ENCODE data around the gene PARM1.

PARM1 gene

GRCh38 chr4:75063433-75063832, 130.5 kb downstream of the PARM1 start:
- H3K4me3 ChIP-seq = no peak overlapping the region
- no peaks in the 10 kb centered on the region for H3K27me3 ChIP-seq (ENCODE audit: low read depth)
- H3K36me3 ChIP-seq (replicated peaks) = no peaks in the 10 kb centered on the region
- no peaks in the 10 kb centered on the region for H3K4me1 ChIP-seq
- no peaks in the 10 kb centered on the region for H3K9me3 ChIP-seq
- in situ Hi-C loops (cut with MboI; ENCODE audit: low sequenced_read_pairs) = no loop called here
- no peak for DNase-seq (ENCODE audit: low spot score in 2 of 2)

GRCh38 chr4:75065909-75066308, 133.0 kb downstream of the PARM1 start:
- H3K4me1 ChIP-seq = no peaks in the 10 kb centered on the region
- no peaks in the 10 kb centered on the region for H3K36me3 ChIP-seq (replicated peaks)
- H3K4me3 ChIP-seq = no peak overlapping the region
- in situ Hi-C loops (cut with MboI; ENCODE audit: low sequenced_read_pairs) = no loop called here
- no peak for DNase-seq (ENCODE audit: low spot score in 2 of 2)
- no peaks in the 10 kb centered on the region for H3K9me3 ChIP-seq
- no peaks in the 10 kb centered on the region for H3K27me3 ChIP-seq (ENCODE audit: low read depth)

GRCh38 chr4:75069493-75070074, 136.7 kb downstream of the PARM1 start:
- H3K36me3 ChIP-seq (replicated peaks) = no peaks in the 10 kb centered on the region
- no peaks in the 10 kb centered on the region for H3K27me3 ChIP-seq (ENCODE audit: low read depth)
- in situ Hi-C loops (cut with MboI; ENCODE audit: low sequenced_read_pairs) = no loop called here
- no peak for DNase-seq (ENCODE audit: low spot score in 2 of 2)
- no peak overlapping the region for H3K4me3 ChIP-seq
- no peaks in the 10 kb centered on the region for H3K9me3 ChIP-seq
- H3K4me1 ChIP-seq = peaks cover 4% of the 10 kb centered on the region; the same call in 1 of the 2 replicates

- Histone ChIP-seq H3K4me1 (peaks cover 4% of the 10 kb centered on the region; the same call in 1 of the 2 replicates), H3K27me3 (ENCODE audit: low read depth) (no peaks in the 10 kb centered on the region), H3K9me3 (no peaks in the 10 kb centered on the region), H3K4me3 (no peak overlapping the region), H3K36me3 (replicated peaks) (no peaks in the 10 kb centered on the region)
- in situ Hi-C loops (cut with MboI; ENCODE audit: low sequenced_read_pairs) = no loop called here
- peak in 1 of 2 experiments; percentile 52 for DNase-seq (ENCODE audit: low spot score in 2 of 2)
Measured at GRCh38 chr4:75071317-75071716, 138.4 kb downstream of the PARM1 start.

GRCh38 chr4:75080888-75081287, 148.0 kb downstream of the PARM1 start:
- Histone ChIP-seq H3K9me3 (no peaks in the 10 kb centered on the region), H3K4me3 (no peak overlapping the region), H3K4me1 (no peaks in the 10 kb centered on the region), H3K27me3 (ENCODE audit: low read depth) (no peaks in the 10 kb centered on the region), H3K36me3 (replicated peaks) (no peaks in the 10 kb centered on the region)
- no peak for DNase-seq (ENCODE audit: low spot score in 2 of 2)
- in situ Hi-C loops (cut with MboI; ENCODE audit: low sequenced_read_pairs) = no loop called here

- in situ Hi-C loops (cut with MboI; ENCODE audit: low sequenced_read_pairs) = no loop called here
- Histone ChIP-seq H3K4me3 (no peak overlapping the region), H3K4me1 (no peaks in the 10 kb centered on the region), H3K36me3 (replicated peaks) (no peaks in the 10 kb centered on the region), H3K27me3 (ENCODE audit: low read depth) (no peaks in the 10 kb centered on the region), H3K9me3 (no peaks in the 10 kb centered on the region)
- DNase-seq (ENCODE audit: low spot score in 2 of 2) = no peak
Measured at GRCh38 chr4:75081561-75081960, 148.6 kb downstream of the PARM1 start.

GRCh38 chr4:75087416-75087815, 154.5 kb downstream of the PARM1 start:
- H3K4me1 ChIP-seq = no peaks in the 10 kb centered on the region
- H3K27me3 ChIP-seq (ENCODE audit: low read depth) = no peaks in the 10 kb centered on the region
- in situ Hi-C loops (cut with MboI; ENCODE audit: low sequenced_read_pairs) = no loop called here
- DNase-seq (ENCODE audit: low spot score in 2 of 2) = no peak
- no peaks in the 10 kb centered on the region for H3K36me3 ChIP-seq (replicated peaks)
- no peaks in the 10 kb centered on the region for H3K9me3 ChIP-seq
- H3K4me3 ChIP-seq = no peak overlapping the region

- Histone ChIP-seq H3K36me3 (replicated peaks) (no peaks in the 10 kb centered on the region), H3K4me1 (no peaks in the 10 kb centered on the region), H3K27me3 (ENCODE audit: low read depth) (no peaks in the 10 kb centered on the region), H3K9me3 (no peaks in the 10 kb centered on the region), H3K4me3 (no peak overlapping the region)
- in situ Hi-C loops (cut with MboI; ENCODE audit: low sequenced_read_pairs) = no loop called here
- no peak for DNase-seq (ENCODE audit: low spot score in 2 of 2)
Measured at GRCh38 chr4:75087865-75088264, 154.9 kb downstream of the PARM1 start.

- in situ Hi-C loops (cut with MboI; ENCODE audit: low sequenced_read_pairs) = no loop called here
- no peaks in the 10 kb centered on the region for H3K9me3 ChIP-seq
- no peak for DNase-seq (ENCODE audit: low spot score in 2 of 2)
- no peak overlapping the region for H3K4me3 ChIP-seq
- no peaks in the 10 kb centered on the region for H3K4me1 ChIP-seq
- H3K36me3 ChIP-seq (replicated peaks) = no peaks in the 10 kb centered on the region
- H3K27me3 ChIP-seq (ENCODE audit: low read depth) = no peaks in the 10 kb centered on the region
Measured at GRCh38 chr4:75089206-75089605, 156.3 kb downstream of the PARM1 start.

- Histone ChIP-seq H3K4me3 (no peak overlapping the region), H3K36me3 (replicated peaks) (no peaks in the 10 kb centered on the region), H3K4me1 (no peaks in the 10 kb centered on the region), H3K9me3 (peaks cover 3% of the 10 kb centered on the region; the same call in 1 of the 2 replicates), H3K27me3 (ENCODE audit: low read depth) (no peaks in the 10 kb centered on the region)
- DNase-seq (ENCODE audit: low spot score in 2 of 2) = no peak
- in situ Hi-C loops (cut with MboI; ENCODE audit: low sequenced_read_pairs) = no loop called here
Measured at GRCh38 chr4:75099321-75099720, 166.4 kb downstream of the PARM1 start.
